LNCAP (cell line): ENCODE data around the gene PSMG2.
A peak's percentile ranks its signal among the peaks of the same experiment; 100 is the strongest.

Experiments
- TF ChIP-seq, protein P1 (sequence below): fragments of 450-650 bp; IDR thresholded peaks from 2 replicates; pipeline ENCODE4 v1.5.1; 2017; ENCODE audit warnings: mild to moderate bottlenecking

PSMG2 gene

DNA sequence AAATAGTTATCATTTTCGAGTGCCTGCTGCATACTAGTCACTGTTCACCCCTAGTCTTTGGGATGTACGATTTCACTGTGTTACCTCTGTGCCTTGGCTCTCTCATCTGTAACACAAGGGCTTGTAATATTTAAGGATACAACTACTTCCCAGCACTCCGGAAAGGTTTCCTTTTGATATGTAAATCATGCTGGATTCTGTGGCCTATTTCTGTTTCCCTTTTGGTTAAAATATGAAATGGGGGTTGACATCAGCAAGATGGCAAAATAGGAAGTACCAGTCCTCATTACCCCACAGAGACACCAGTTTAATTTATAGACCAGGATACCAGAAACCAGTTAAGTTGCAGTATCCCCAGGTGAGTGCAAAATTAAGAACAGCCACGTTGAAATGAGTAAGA lies 23.5 kb downstream of the PSMG2 start:
- TF ChIP-seq, protein P1, sequence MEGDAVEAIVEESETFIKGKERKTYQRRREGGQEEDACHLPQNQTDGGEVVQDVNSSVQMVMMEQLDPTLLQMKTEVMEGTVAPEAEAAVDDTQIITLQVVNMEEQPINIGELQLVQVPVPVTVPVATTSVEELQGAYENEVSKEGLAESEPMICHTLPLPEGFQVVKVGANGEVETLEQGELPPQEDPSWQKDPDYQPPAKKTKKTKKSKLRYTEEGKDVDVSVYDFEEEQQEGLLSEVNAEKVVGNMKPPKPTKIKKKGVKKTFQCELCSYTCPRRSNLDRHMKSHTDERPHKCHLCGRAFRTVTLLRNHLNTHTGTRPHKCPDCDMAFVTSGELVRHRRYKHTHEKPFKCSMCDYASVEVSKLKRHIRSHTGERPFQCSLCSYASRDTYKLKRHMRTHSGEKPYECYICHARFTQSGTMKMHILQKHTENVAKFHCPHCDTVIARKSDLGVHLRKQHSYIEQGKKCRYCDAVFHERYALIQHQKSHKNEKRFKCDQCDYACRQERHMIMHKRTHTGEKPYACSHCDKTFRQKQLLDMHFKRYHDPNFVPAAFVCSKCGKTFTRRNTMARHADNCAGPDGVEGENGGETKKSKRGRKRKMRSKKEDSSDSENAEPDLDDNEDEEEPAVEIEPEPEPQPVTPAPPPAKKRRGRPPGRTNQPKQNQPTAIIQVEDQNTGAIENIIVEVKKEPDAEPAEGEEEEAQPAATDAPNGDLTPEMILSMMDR, result no peak

DNA sequence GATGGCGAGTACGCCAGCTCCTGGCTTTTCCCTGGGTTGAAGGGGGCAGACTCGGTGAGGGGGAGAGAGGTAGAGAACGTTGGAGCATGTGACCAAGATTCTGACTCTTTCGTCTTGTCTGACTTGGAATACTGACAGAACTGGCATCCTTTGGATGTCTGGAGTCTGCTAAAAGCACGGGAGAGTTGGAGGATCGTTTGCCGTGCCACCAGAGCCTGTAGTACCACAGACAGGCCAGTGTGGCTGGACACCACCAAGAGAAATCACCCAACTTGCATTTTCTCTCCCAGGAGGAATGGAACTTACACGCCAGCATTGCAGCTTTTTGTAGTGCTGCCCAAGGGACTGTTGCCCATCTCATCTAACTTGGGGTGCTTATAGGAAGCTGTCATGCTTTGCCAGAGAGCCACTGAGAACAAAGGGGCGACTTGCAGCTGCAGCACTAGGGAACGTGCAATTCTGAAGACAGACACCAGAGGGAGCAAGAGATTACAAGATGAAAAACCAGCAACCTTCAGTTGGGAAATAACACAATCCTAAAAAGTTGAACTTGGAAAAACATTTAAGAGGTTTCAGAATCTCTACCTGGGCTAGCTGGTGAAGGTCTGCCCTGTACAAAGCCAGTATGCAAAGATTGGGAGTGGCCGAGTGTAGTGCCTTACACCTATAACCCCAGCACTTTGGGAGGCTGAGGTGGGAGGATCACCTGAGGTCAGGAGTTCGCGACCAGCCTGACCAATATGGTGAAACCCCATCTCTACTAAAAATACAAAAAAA lies 24.1 kb downstream of the PSMG2 start:
- TF ChIP-seq, protein P1, result peak; percentile 89

DNA sequence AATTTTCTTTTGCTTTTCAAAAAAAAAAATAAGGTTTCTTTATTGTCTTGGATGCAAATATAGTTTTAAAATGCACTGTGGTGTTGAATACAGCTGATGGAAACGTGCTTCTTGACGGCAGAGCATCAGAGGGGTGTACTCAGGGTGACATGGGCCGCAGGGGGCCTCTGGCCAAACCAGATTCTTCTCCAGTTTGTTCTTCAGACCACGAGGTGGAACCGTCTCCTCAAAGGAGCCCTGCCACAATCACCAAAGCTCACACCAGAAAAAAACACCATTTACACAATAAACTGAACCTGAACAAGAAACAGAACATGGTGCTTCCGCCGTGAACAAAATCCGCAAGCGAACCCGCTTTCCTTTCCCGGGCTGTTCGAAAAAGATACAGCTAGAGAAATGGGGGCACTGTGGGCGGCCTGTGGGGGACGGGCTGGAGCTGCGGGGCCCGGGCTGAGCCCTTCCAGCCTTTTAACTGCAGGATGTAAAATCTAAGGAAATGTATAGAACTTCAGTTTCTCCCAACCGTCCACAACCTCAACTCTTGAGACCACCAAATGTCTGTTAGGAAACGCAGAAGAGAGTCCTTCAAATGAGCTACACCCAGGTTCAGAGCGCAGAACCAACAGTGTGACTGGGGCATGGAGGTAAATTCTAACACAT lies 34.5 kb downstream of the PSMG2 start:
- TF ChIP-seq, protein P1, result no peak

DNA sequence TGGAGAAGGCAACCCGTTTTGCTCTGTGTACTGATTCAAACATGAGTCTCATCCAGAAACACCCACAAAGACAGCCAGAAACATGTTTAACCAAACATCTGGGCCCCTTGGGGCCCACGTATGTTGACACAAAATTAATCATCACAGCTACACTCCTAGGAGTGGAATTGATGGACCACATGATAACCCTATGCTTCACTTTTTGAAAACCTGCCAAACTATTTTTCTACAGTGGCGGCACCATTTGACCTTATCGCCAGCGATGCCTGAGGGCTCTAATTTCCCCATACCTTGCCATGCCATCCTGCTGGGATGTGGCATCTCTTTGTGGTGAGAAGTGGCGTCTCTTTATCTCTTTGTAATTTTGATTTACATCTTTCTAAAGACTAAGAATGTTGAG lies 38.5 kb downstream of the PSMG2 start:
- TF ChIP-seq, protein P1, result no peak

DNA sequence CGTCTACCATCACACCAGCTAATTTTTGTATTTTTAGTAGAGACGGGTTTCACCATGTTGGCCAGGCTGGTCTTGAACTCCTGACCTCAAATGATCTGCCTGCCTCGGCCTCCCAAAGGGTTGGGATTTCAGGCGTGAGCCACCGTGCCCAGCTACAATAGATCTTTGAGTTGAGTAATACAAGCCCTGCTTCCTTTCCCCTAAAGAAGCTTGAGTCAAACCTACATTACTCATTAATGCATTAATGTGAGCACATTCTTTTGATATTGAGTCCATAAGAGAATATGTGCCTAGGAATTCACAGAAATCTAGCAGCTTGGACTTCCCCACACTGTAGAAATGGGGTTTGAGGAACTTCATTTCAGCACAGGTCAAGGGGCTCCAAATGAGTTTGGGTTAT lies 39.6 kb downstream of the PSMG2 start:
- TF ChIP-seq, protein P1, result no peak

DNA sequence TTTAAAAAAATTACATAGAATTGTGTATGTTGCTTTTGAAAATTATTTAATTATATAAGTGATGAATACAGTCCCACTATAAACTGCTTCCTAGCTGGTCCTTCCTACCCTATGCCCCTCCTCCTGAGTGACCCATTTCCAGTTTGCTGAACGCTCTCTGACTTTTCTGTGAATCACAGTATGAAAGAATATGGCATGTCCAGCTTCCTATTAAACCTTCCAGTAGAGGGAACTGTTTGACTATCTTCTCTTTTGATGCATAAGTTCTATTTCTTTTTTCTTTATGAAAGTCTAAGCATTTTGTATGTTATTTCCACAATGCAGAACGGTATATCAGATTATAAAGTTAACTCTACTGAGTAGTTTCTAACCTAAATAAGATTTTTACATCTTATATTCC lies 41.3 kb downstream of the PSMG2 start:
- TF ChIP-seq, protein P1, result peak; percentile 77

DNA sequence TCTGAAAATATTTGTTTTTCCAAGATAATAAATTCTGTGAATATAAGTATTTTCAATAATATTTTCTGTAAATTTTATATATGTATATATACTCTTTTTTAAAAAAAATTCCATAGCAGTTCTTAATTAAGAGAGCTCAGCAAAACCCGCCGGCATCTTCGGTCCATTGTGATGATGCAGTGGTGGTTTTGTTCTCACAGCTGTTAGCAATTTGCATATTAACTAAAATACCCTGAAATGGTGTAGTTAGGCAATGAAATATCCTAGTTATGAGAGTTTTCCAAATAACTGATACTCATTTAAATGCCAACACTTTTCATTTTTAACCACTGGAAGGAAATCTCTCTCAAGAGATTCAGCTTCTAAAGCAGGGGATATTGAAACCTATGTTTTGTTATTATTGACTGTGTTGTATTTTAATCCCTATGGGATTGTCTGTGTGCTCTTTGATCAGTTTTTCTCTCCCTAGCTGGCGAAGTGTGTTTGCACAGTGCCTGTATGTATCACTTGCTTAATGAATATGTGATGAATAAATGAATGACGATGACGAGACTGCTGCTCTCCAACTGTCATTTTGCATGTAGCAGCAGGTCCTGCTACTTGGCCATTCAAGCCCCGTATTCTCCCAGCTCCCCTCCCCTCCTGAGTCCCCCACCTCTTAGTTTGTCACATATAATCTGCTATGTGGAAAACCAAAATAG lies 42.4 kb downstream of the PSMG2 start:
- TF ChIP-seq, protein P1, result no peak
